Hypothalamus (tissue), 51 donors: ENCODE measurements around the gene CETP.

Experiments used
- DNase-seq, 51 donors: peaks; one replicate each; lab custom pipeline; 2025; lab: John Stamatoyannopoulos, UW

CETP gene

GRCh38 chr16:56961851-56962281, at the start of gene CETP:
TSS of gene CETP (plus strand) at chr16:56961950. CDS start at chr16:56961980, 30 bp downstream.
- DNase-seq: no peak

- no peak for DNase-seq
These were observed 48.7 kb upstream of the CETP start for GRCh38 chr16:56912746-56913708.

- DNase-seq: no peak
These were observed 46.9 kb upstream of the CETP start for GRCh38 chr16:56914896-56915295.

GRCh38 chr16:56915336-56916119, 46.2 kb upstream of the CETP start:
- DNase-seq: no peak

- DNase-seq: peak in 3 of 51 donors; percentile 5 to 26 (median 14)
These were observed 45.0 kb upstream of the CETP start for GRCh38 chr16:56916571-56917403.

- no peak for DNase-seq
These were observed 43.2 kb upstream of the CETP start for GRCh38 chr16:56918467-56919012.

GRCh38 chr16:56919099-56919800, 42.5 kb upstream of the CETP start:
- no peak for DNase-seq

GRCh38 chr16:56921571-56921970, 40.2 kb upstream of the CETP start:
- no peak for DNase-seq

GRCh38 chr16:56923481-56924091, 38.2 kb upstream of the CETP start:
- DNase-seq: no peak

GRCh38 chr16:56927471-56927870, 34.3 kb upstream of the CETP start:
- DNase-seq: no peak

- DNase-seq: no peak
These were observed 32.1 kb upstream of the CETP start for GRCh38 chr16:56929639-56930038.

GRCh38 chr16:56930486-56931270, 31.1 kb upstream of the CETP start:
- DNase-seq: no peak

- peak in 3 of 51 donors; percentile 64 to 66 (median 65) for DNase-seq
These were observed 30.4 kb upstream of the CETP start for GRCh38 chr16:56931271-56931891.

- DNase-seq: peak; percentile 69 to 100 (median 98)
These were observed 29.6 kb upstream of the CETP start, which contains the start of gene HERPUD1 for GRCh38 chr16:56931892-56932720. TSS of gene HERPUD1 (plus strand) at chr16:56932142. CDS start at chr16:56932245, 103 bp downstream.

- DNase-seq: peak in 47 of 51 donors; percentile 29 to 87 (median 62)
These were observed 28.8 kb upstream of the CETP start for GRCh38 chr16:56932721-56933619.
